Mucosa of descending colon (tissue), 3 donors: ENCODE measurements around the gene ITCH. TPM values are rescaled to one million over a fixed set of nuclear protein-coding genes. Genes with fewer than 3 reads are reported as not detected.
"Not testable (repeated sequence)": the region's sequence is repeated elsewhere in the genome, so short reads cannot be mapped to it uniquely, and the experiment has no call there.

Experiments
- ATAC-seq: fragments of 200-7000 bp; cut with Tn5 transposase; one replicate; pipeline ENCODE4 v1.9.1; 2020; ENCODE audit warnings: mild to moderate bottlenecking, moderate library complexity
- DNase-seq, 3 donors: peaks; one replicate each; pipeline ENCODE4 v3.0.0-alpha.2; 2020
- H3K36me3 ChIP-seq: fragments of 200-600 bp; one replicate; pipeline ENCODE4 v1.8.0; 2021; ENCODE audit warnings: low read depth, mild to moderate bottlenecking
- H3K4me1 ChIP-seq: fragments of 200-600 bp; one replicate; pipeline ENCODE4 v1.8.0; 2021; ENCODE audit warnings: low read depth, mild to moderate bottlenecking
- H3K4me3 ChIP-seq: fragments of 200-600 bp; one replicate; pipeline ENCODE4 v1.8.0; 2021; ENCODE audit warnings: mild to moderate bottlenecking
- H3K9me3 ChIP-seq: fragments of 200-600 bp; one replicate; pipeline ENCODE4 v1.8.0; 2021; ENCODE audit warnings: mild to moderate bottlenecking
- CTCF ChIP-seq: fragments of 200-600 bp; IDR thresholded peaks from one replicate; pipeline ENCODE4 v1.8.0; 2022; ENCODE audit warnings: antibody characterized with exemption, mild to moderate bottlenecking
- intact Hi-C, 2 donors: fragments of 100-400 bp; cut with DNase I in 1 of 2; cut with micrococcal nuclease in 1 of 2; formaldehyde crosslinking; loops; one replicate each; pipeline versions ENCODE4 v1.11.0 to v1.11.1; 2022; cut with DNase I, micrococcal nuclease
- total RNA-seq, 3 donors: library from RNA; stranded (reverse); fragmentation: NEBNext Ultra II Directional in 2 of 3; extraction: Animal tissue kit (Norgen Biotek cat#: 25700) in 2 of 3; gene quantifications; one replicate each; pipeline versions ENCODE4 v1.2.1 to v1.2.4, GENCODE V29; 2021 to 2023
- donor health status: DM: no; HTN: no; CAD: no; lungs with moderate emphysema.
- donor health status: DM: no; HTN: no; CAD: no.
- donor health status: DM: no; HTN: yes; CAD: no.

Gene ITCH
- total RNA-seq, 3 donors from 2014 or later, result 60.0 to 81.0 (median 75.0) TPM

GRCh38 chr20:34382174-34382573, 19.1 kb downstream of the ITCH start:
- ATAC-seq, result no peak
- H3K36me3 ChIP-seq, result no peaks in the 10 kb centered on the region
- peaks cover 14% of the 10 kb centered on the region for H3K4me1 ChIP-seq
- no peak for DNase-seq
- TF ChIP-seq CTCF, result no peak
- intact Hi-C loops, result loop anchor here in 1 of 2 donors (10.0 kb wide), 1 partner anchor 67 kb away; no protein-coding TSS in a partner anchor
- no peak overlapping the region for H3K4me3 ChIP-seq
- no peaks in the 10 kb centered on the region for H3K9me3 ChIP-seq

- intact Hi-C loops, result loop anchor here in 1 of 2 donors (10.0 kb wide), 1 partner anchor 68 kb away; no protein-coding TSS in a partner anchor
- not testable (repeated sequence) for H3K9me3 ChIP-seq, DNase-seq, H3K4me3 ChIP-seq, H3K36me3 ChIP-seq, ATAC-seq
- H3K4me1 ChIP-seq, result peaks cover 12% of the 10 kb centered on the region
These were observed 19.9 kb downstream of the ITCH start for GRCh38 chr20:34382877-34383455.

GRCh38 chr20:34385464-34385863, 22.4 kb downstream of the ITCH start:
- TF ChIP-seq CTCF, result no peak
- ATAC-seq (peak; percentile 45), DNase-seq (no peak)
- no peak overlapping the region for H3K4me3 ChIP-seq
- H3K36me3 ChIP-seq, result no peaks in the 10 kb centered on the region
- intact Hi-C loops, result loop anchor here in 1 of 2 donors (10.0 kb wide), 1 partner anchor 71 kb away; no protein-coding TSS in a partner anchor
- H3K9me3 ChIP-seq, result no peaks in the 10 kb centered on the region
- H3K4me1 ChIP-seq, result peaks cover 13% of the 10 kb centered on the region

GRCh38 chr20:34388000-34388399, 24.9 kb downstream of the ITCH start:
- H3K4me3 ChIP-seq, result no peak overlapping the region
- ATAC-seq (no peak), DNase-seq (no peak)
- no peaks in the 10 kb centered on the region for H3K36me3 ChIP-seq
- intact Hi-C loops, result loop anchor here in 1 of 2 donors (10.0 kb wide), 1 partner anchor 73 kb away; no protein-coding TSS in a partner anchor
- H3K9me3 ChIP-seq, result no peaks in the 10 kb centered on the region
- H3K4me1 ChIP-seq, result peaks cover 20% of the 10 kb centered on the region
- TF ChIP-seq CTCF, result no peak

- H3K4me1 ChIP-seq, result peaks cover 20% of the 10 kb centered on the region
These were observed 25.6 kb downstream of the ITCH start for GRCh38 chr20:34388678-34389077.

More at GRCh38 chr20:34388678-34389077, 25.6 kb downstream of the ITCH start:
- Histone ChIP-seq H3K36me3 (no peaks in the 10 kb centered on the region), H3K9me3 (no peaks in the 10 kb centered on the region), H3K4me3 (no peak overlapping the region)
- intact Hi-C loops, result loop anchor here in 1 of 2 donors (10.0 kb wide), 1 partner anchor 74 kb away; no protein-coding TSS in a partner anchor
- no peak for TF ChIP-seq CTCF
- ATAC-seq (no peak), DNase-seq (no peak)
